Measurements from ENCODE around the gene TMEM175. TPM values are rescaled to one million over a fixed set of nuclear protein-coding genes. Genes with fewer than 3 reads are reported as not detected.

Gene TMEM175
- total and polyA plus RNA-seq, 8 donors = 10.0 to 96.6 (median 16.4) TPM

GRCh38 chr4:1006856-1007255 is 74.6 kb downstream of the TMEM175 start:
- no peak for DNase-seq
- no peaks in the 10 kb centered on the region for H3K36me3 ChIP-seq
- H3K4me1 ChIP-seq = peaks cover 14 to 20% (median 16%) of the 10 kb centered on the region in 3 donors
- TF ChIP-seq CTCF (IDR thresholded peaks at IDR 0.05) = no peak
- FAIRE-seq = no peak
- no peaks in the 10 kb centered on the region for H3K9me3 ChIP-seq
- no peak overlapping the region for H3K27ac ChIP-seq
- no peak for ATAC-seq
- intact Hi-C loops (cut with DNase I) = no loop called here
- H3K27me3 ChIP-seq = peaks cover 0 to 14% (median 3%) of the 10 kb centered on the region in 4 donors
- no peak overlapping the region for H3K4me3 ChIP-seq
- WGBS, 2 donors = 87% methylated on average over 5 of the region's 5 CpGs

Other genes starting within 250 kb of the TMEM175 start
- 1 to 10 TPM; 3.3 to 9.0 (median 5.5) TPM for gene SLC49A3, start 243.3 kb upstream of the TMEM175 start, total RNA-seq
- 10 to 100 TPM; 14.3 to 20.8 TPM for gene SLC49A3, start 243.3 kb upstream of the TMEM175 start, polyA plus RNA-seq
- gene PCGF3, start 226.6 kb upstream of the TMEM175 start, total RNA-seq = 10 to 100 TPM; 12.3 to 34.3 (median 14.3) TPM
- 10 to 100 TPM; 43.3 to 66.8 TPM for gene PCGF3, start 226.6 kb upstream of the TMEM175 start, polyA plus RNA-seq
- 1 to 10 TPM in 3 of 6 donors, under 1 TPM in 3; 0.51 to 1.8 (median 0.89) TPM for gene CPLX1, start 106.3 kb upstream of the TMEM175 start, total RNA-seq
- 1 to 10 TPM; 6.3 to 7.7 TPM for gene CPLX1, start 106.3 kb upstream of the TMEM175 start, polyA plus RNA-seq
- 10 to 100 TPM; 47.5 to 70.4 (median 59.5) TPM for gene GAK, start 144 bp upstream of the TMEM175 start, total RNA-seq
- 100 to 1,000 TPM; 178 to 226 TPM for gene GAK, start 144 bp upstream of the TMEM175 start, polyA plus RNA-seq
- 10 to 100 TPM in 1 of 6 donors, 1 to 10 TPM in 5; 5.7 to 11.3 (median 7.4) TPM for gene DGKQ, start 41.1 kb downstream of the TMEM175 start, total RNA-seq
- 10 to 100 TPM in 1 of 2 donors, 1 to 10 TPM in 1; 10.0 to 11.7 TPM for gene DGKQ, start 41.1 kb downstream of the TMEM175 start, polyA plus RNA-seq
- 10 to 100 TPM; 17.6 to 33.7 (median 20.2) TPM for gene IDUA, start 54.6 kb downstream of the TMEM175 start, total RNA-seq
- gene IDUA, start 54.6 kb downstream of the TMEM175 start, polyA plus RNA-seq = 10 to 100 TPM; 40.7 to 56.9 TPM
- gene SLC26A1, start 60.9 kb downstream of the TMEM175 start, total RNA-seq = 1 to 10 TPM in 2 of 6 donors, under 1 TPM in 4; 0.28 to 1.7 (median 0.66) TPM
- gene SLC26A1, start 60.9 kb downstream of the TMEM175 start, polyA plus RNA-seq = 1 to 10 TPM in 1 of 2 donors, under 1 TPM in 1; 0.45 to 1.6 TPM
- gene FGFRL1, start 79.2 kb downstream of the TMEM175 start, total RNA-seq = 10 to 100 TPM; 25.1 to 41.4 (median 31.1) TPM
- 10 to 100 TPM; 15.4 to 42.8 TPM for gene FGFRL1, start 79.2 kb downstream of the TMEM175 start, polyA plus RNA-seq
- 10 to 100 TPM; 12.0 to 28.0 (median 16.8) TPM for gene RNF212, start 181.1 kb downstream of the TMEM175 start, total RNA-seq
- gene RNF212, start 181.1 kb downstream of the TMEM175 start, polyA plus RNA-seq = 10 to 100 TPM; 19.0 to 40.3 TPM
- 10 to 100 TPM in 3 of 6 donors, 1 to 10 TPM in 3; 3.1 to 45.2 (median 8.5) TPM for gene SPON2, start 240.1 kb downstream of the TMEM175 start, total RNA-seq
- gene SPON2, start 240.1 kb downstream of the TMEM175 start, polyA plus RNA-seq = 10 to 100 TPM; 10.1 to 13.0 TPM

Data from pancreas (tissue), 10 donors.